B cell (primary cell): Measurements from ENCODE around the gene WWTR1. TPM values are rescaled to one million over a fixed set of nuclear protein-coding genes. Genes with fewer than 3 reads are reported as not detected.

Experiments
- ATAC-seq: fragments of 200-7000 bp; cut with Tn5 transposase; one replicate; pipeline ENCODE4 v1.10.0; 2021; ENCODE audit warnings: low read depth, mild to moderate bottlenecking, moderate number of reproducible peaks, moderate library complexity
- CTCF ChIA-PET: fragments of 350-600 bp; sonication (Branson Sonifier 250); formaldehyde crosslinking; loops from one replicate; lab custom pipeline; 2021; ENCODE audit warnings: antibody characterized with exemption, inconsistent platforms; lab: Charles Lee
- POLR2A ChIA-PET: fragments of 350-600 bp; sonication (Branson Sonifier 250); formaldehyde crosslinking; loops from one replicate; lab custom pipeline; 2021; ENCODE audit warnings: antibody characterized with exemption; lab: Charles Lee
- DNase-seq: peaks from one replicate; pipeline ENCODE4 v3.0.0; 2013
- H2AFZ ChIP-seq: 2 replicates; pipeline ENCODE4 v1.6.1; 2012; ENCODE audit warnings: mild to moderate bottlenecking, low read depth, low read length; ENCODE audit not compliant: insufficient read depth, poor library complexity, severe bottlenecking
- H3K27ac ChIP-seq, 2 donors: 1 replicate in 1 of 2; 2 replicates in 1 of 2; pipeline ENCODE4 v1.5.1; 2012 to 2013; ENCODE audit warnings: low read length in 2 of 2, mild to moderate bottlenecking in 2 of 2, moderate library complexity in 1 of 2
- H3K27me3 ChIP-seq, 4 experiments: fragments of 200-600 bp in 1 of 4; sonication (generic) in 1 of 4; replicated peaks in 1 of 4; 1 replicate in 2 of 4; 2 replicates in 2 of 4; pipeline versions ENCODE4 v1.6.1 to v1.7.0; 2013 to 2016; ENCODE audit warnings: low read length in 3 of 4, mild to moderate bottlenecking in 2 of 4, mixed read lengths in 1 of 4, moderate library complexity in 1 of 4; ENCODE audit not compliant: insufficient read depth in 4 of 4, control insufficient read depth in 3 of 4; ENCODE audit errors: control extremely low read depth in 1 of 4
- H3K36me3 ChIP-seq, 2 experiments: replicated peaks in 1 of 2; 1 replicate in 1 of 2; 2 replicates in 1 of 2; pipeline versions ENCODE4 v1.6.1 to v1.7.1; 2013; ENCODE audit warnings: low read length in 1 of 2; ENCODE audit not compliant: insufficient read depth in 2 of 2, control insufficient read depth in 1 of 2; ENCODE audit errors: control extremely low read depth in 1 of 2, extremely low read depth in 1 of 2
- H3K4me1 ChIP-seq, 2 donors: fragments of 200-600 bp in 1 of 2; sonication (generic) in 1 of 2; 1 replicate in 1 of 2; 2 replicates in 1 of 2; pipeline versions ENCODE4 v1.5.1 to v1.6.1; 2013 to 2017; ENCODE audit warnings: low read length in 2 of 2; ENCODE audit not compliant: control insufficient read depth in 2 of 2, insufficient read depth in 2 of 2
- H3K4me2 ChIP-seq: replicated peaks from 2 replicates; pipeline ENCODE3; 2012; ENCODE audit warnings: mild to moderate bottlenecking, low read depth, low read length; ENCODE audit not compliant: poor library complexity, severe bottlenecking
- H3K4me3 ChIP-seq, 5 experiments: fragments of 200-600 bp in 1 of 5; sonication (generic) in 1 of 5; 1 replicate in 3 of 5; 2 replicates in 2 of 5; pipeline versions ENCODE4 v1.5.1 to v1.7.0; 2011 to 2016; ENCODE audit warnings: low read length in 4 of 5, mild to moderate bottlenecking in 4 of 5, low read depth in 2 of 5, control low read depth in 1 of 5, moderate library complexity in 1 of 5; ENCODE audit not compliant: insufficient read depth in 1 of 5; ENCODE audit errors: control extremely low read depth in 1 of 5, extremely low read depth in 1 of 5
- H3K79me2 ChIP-seq: fragments of 200-600 bp; sonication (generic); one replicate; pipeline ENCODE4 v1.6.0; 2016; ENCODE audit warnings: low read length; ENCODE audit not compliant: control insufficient read depth, insufficient read depth
- H3K9ac ChIP-seq: fragments of 200-600 bp; sonication (generic); 2 replicates; pipeline ENCODE4 v1.6.1; 2017; ENCODE audit warnings: mild to moderate bottlenecking, low read length, moderate library complexity
- H3K9me3 ChIP-seq, 3 donors: one replicate each; pipeline versions ENCODE4 v1.6.1 to v1.7.1; 2013; ENCODE audit warnings: low read length in 2 of 3; ENCODE audit not compliant: control insufficient read depth in 2 of 3, insufficient read depth in 1 of 3; ENCODE audit errors: control extremely low read depth in 1 of 3
- H4K20me1 ChIP-seq: 2 replicates; pipeline ENCODE4 v1.6.0; 2012; ENCODE audit warnings: mild to moderate bottlenecking, low read length; ENCODE audit not compliant: insufficient read depth, control insufficient read depth, poor library complexity, severe bottlenecking
- H3K27ac Mint-ChIP-seq: one replicate; pipeline ENCODE4 v1.8.0; 2021; ENCODE audit warnings: mixed read lengths
- H3K27me3 Mint-ChIP-seq: one replicate; pipeline ENCODE4 v1.8.0; 2021; ENCODE audit warnings: mixed read lengths
- H3K4me1 Mint-ChIP-seq: one replicate; pipeline ENCODE4 v1.8.0; 2021; ENCODE audit warnings: mixed read lengths
- H3K4me3 Mint-ChIP-seq: one replicate; pipeline ENCODE4 v1.8.0; 2021; ENCODE audit warnings: mixed read lengths
- H3K9me3 Mint-ChIP-seq: one replicate; pipeline ENCODE4 v1.8.0; 2022; ENCODE audit warnings: mixed read lengths; ENCODE audit not compliant: insufficient read depth
- CTCF ChIP-seq: fragments of 200-600 bp; IDR thresholded peaks from one replicate; pipeline ENCODE4 v1.8.0; 2022; ENCODE audit warnings: antibody characterized with exemption, mild to moderate bottlenecking
- EZH2 ChIP-seq: IDR thresholded peaks from 2 replicates; pipeline ENCODE4 v1.6.1; 2012; ENCODE audit warnings: borderline replicate concordance, low read depth, mild to moderate bottlenecking, moderate library complexity, low read length; ENCODE audit not compliant: insufficient read depth, poor library complexity, severe bottlenecking
- WGBS: methylation state at CpG from one replicate; pipeline ENCODE4 v1.1.5; 2013; ENCODE audit warnings: missing lambda C conversion rate; ENCODE audit not compliant: insufficient coverage; 5-methylcytosine and 5-hydroxymethylcytosine counted together
- intact Hi-C: fragments of 100-400 bp; cut with micrococcal nuclease; formaldehyde crosslinking; loops from one replicate; pipeline ENCODE4 v1.10.0; 2022
- polyA plus RNA-seq: library from polyadenylated mRNA; depleted of rRNA; stranded (reverse); fragments of >200 nt; gene quantifications from 2 replicates; pipeline ENCODE4 v1.2.3, GENCODE V29; 2012
- total RNA-seq, 2 donors: library from RNA; stranded (reverse); fragments of 120-200 nt in 1 of 2; gene quantifications; 1 replicate in 1 of 2; 2 replicates in 1 of 2; pipeline versions ENCODE4 v1.2.3 to v1.2.4, GENCODE V29; 2013 to 2022

Gene WWTR1
- total and polyA plus RNA-seq, 2 donors (not counting 1 experiment from before 2014, with no cell fraction given), result 0.79 to 2.3 TPM

- H3K27ac Mint-ChIP-seq, result no peak overlapping the region
- POLR2A ChIA-PET, result no interaction called here
- no peak for DNase-seq
These were observed 1.8 kb downstream of the WWTR1 start for GRCh38 chr3:149655826-149656574.

More at GRCh38 chr3:149655826-149656574, 1.8 kb downstream of the WWTR1 start:
- Histone ChIP-seq H3K4me3 (no peak overlapping the region), H3K9ac (no peak overlapping the region), H2AFZ (no peak overlapping the region), H3K27me3 (peaks cover 0 to 40% (median 15%) of the 10 kb centered on the region in 4 experiments), H3K79me2 (no peaks in the 10 kb centered on the region), H3K9me3 (peaks cover 0 to 3% (median 0%) of the 10 kb centered on the region in 3 donors), H3K27ac (no peak overlapping the region), H3K36me3 (no peaks in the 10 kb centered on the region), H3K4me2 (no peak overlapping the region), H3K4me1 (peaks cover 21 to 22% of the 10 kb centered on the region in 2 donors), H4K20me1 (no peaks in the 10 kb centered on the region)
- intact Hi-C loops, result no loop called here
- CTCF ChIA-PET, result interaction anchor here (0.6 kb wide), 1 partner anchor 94 kb away, joined by 3 read pairs; no protein-coding TSS in a partner anchor
- peaks cover 52% of the 10 kb centered on the region for H3K27me3 Mint-ChIP-seq
- WGBS, result 80% methylated on average over 1 of the region's 2 CpGs
- H3K9me3 Mint-ChIP-seq, result no peaks in the 10 kb centered on the region
- ATAC-seq, result no peak
- no peak for TF ChIP-seq CTCF
- no peak for TF ChIP-seq EZH2
- peak overlapping the region; percentile 57 for H3K4me3 Mint-ChIP-seq
- peaks cover 14% of the 10 kb centered on the region for H3K4me1 Mint-ChIP-seq
